Keratinocyte (primary cell): ENCODE data around the gene USP31. TPM values are rescaled to one million over a fixed set of nuclear protein-coding genes. Genes with fewer than 3 reads are reported as not detected.

Source experiments
- DNase-seq: peaks from one replicate; pipeline ENCODE4 v3.0.0-alpha.2; 2011; ENCODE audit warnings: low read depth, missing footprints, low spot score
- FAIRE-seq: peaks from 2 replicates; lab custom pipeline; 2011; peaks lifted over from hg19 to GRCh38; lab: Jason Lieb, UNC
- H2AFZ ChIP-seq: 2 replicates; pipeline ENCODE4 v1.6.0; 2012; ENCODE audit warnings: low read length, control low read depth, inconsistent platforms; ENCODE audit not compliant: control insufficient read depth
- H3K27ac ChIP-seq: 2 replicates; pipeline ENCODE4 v1.5.1; 2011; ENCODE audit warnings: low read length; ENCODE audit not compliant: control insufficient read depth, insufficient read depth
- H3K27me3 ChIP-seq: 3 replicates; pipeline ENCODE4 v1.6.0; 2011; ENCODE audit warnings: low read length; ENCODE audit not compliant: control insufficient read depth, insufficient read depth; ENCODE audit errors: extremely low read depth
- H3K36me3 ChIP-seq, 2 experiments: 2 replicates in 1 of 2; 3 replicates in 1 of 2; pipeline ENCODE4 v1.5.1; 2011; ENCODE audit warnings: low read length in 2 of 2, mild to moderate bottlenecking in 1 of 2; ENCODE audit not compliant: control insufficient read depth in 2 of 2, insufficient read depth in 2 of 2; ENCODE audit errors: extremely low read depth in 1 of 2
- H3K4me1 ChIP-seq: 3 replicates; pipeline ENCODE4 v1.5.1; 2011; ENCODE audit warnings: low read length; ENCODE audit not compliant: control insufficient read depth, insufficient read depth; ENCODE audit errors: extremely low read depth
- H3K4me2 ChIP-seq: 3 replicates; pipeline ENCODE4 v1.6.0; 2011; ENCODE audit warnings: low read depth, low read length; ENCODE audit not compliant: control insufficient read depth, insufficient read depth; ENCODE audit errors: extremely low read depth
- H3K4me3 ChIP-seq, 3 experiments: fragments of 200-600 bp in 1 of 3; sonication (generic) in 1 of 3; 2 replicates in 2 of 3; 3 replicates in 1 of 3; pipeline ENCODE4 v1.5.1; 2011 to 2016; ENCODE audit warnings: low read length in 3 of 3, mild to moderate bottlenecking in 3 of 3, control low read depth in 2 of 3, inconsistent platforms in 1 of 3, low read depth in 1 of 3, mixed read lengths in 1 of 3, mixed run types in 1 of 3, moderate library complexity in 1 of 3; ENCODE audit not compliant: control insufficient read depth in 2 of 3, insufficient read depth in 2 of 3; ENCODE audit errors: extremely low read depth in 1 of 3
- H3K79me2 ChIP-seq: 2 replicates; pipeline ENCODE4 v1.6.0; 2012; ENCODE audit warnings: low read length; ENCODE audit not compliant: control insufficient read depth, insufficient read depth
- H3K9ac ChIP-seq: 3 replicates; pipeline ENCODE4 v1.6.0; 2011; ENCODE audit warnings: low read length; ENCODE audit not compliant: control insufficient read depth, insufficient read depth; ENCODE audit errors: extremely low read depth
- H3K9me1 ChIP-seq: 3 replicates; pipeline ENCODE4 v1.6.0; 2011; ENCODE audit warnings: low read length; ENCODE audit not compliant: control insufficient read depth, insufficient read depth; ENCODE audit errors: extremely low read depth
- H3K9me3 ChIP-seq: 2 replicates; pipeline ENCODE4 v1.5.1; 2012; ENCODE audit warnings: low read depth, low read length; ENCODE audit not compliant: control insufficient read depth
- H4K20me1 ChIP-seq: 3 replicates; pipeline ENCODE4 v1.6.0; 2011; ENCODE audit warnings: low read length; ENCODE audit not compliant: control insufficient read depth, insufficient read depth; ENCODE audit errors: extremely low read depth
- EZH2 ChIP-seq: IDR thresholded peaks from one replicate; pipeline ENCODE4 v1.6.1; 2012; ENCODE audit warnings: inconsistent platforms, mild to moderate bottlenecking, low read length, moderate library complexity
- dilution Hi-C: fragments of 300-500 bp; cut with MboI; formaldehyde crosslinking; loops from one replicate; pipeline ENCODE4 v1.7.0; 2020; ENCODE audit warnings: low sequenced_read_pairs; ENCODE audit not compliant: extremely low pct_ligation_motif_present
- polyA plus RNA-seq, 5 experiments: library from polyadenylated mRNA; depleted of rRNA in 3 of 5; stranded (reverse) in 3 of 5; stranded (forward) in 1 of 5; unstranded in 1 of 5; fragments of >200 nt; gene quantifications; 1 replicate in 1 of 5; 2 replicates in 3 of 5; 3 replicates in 1 of 5; pipeline versions ENCODE4 v1.2.1 to v1.2.3, GENCODE V29; 2011 to 2012; ENCODE audit warnings: missing spikeins in 2 of 5, low read depth in 1 of 5, low replicate concordance in 1 of 5
- TF ChIP-seq, protein P1 (sequence below), 3 experiments: IDR thresholded peaks in 1 of 3; conservative IDR thresholded peaks in 1 of 3; optimal IDR thresholded peaks in 1 of 3; 2 replicates in 2 of 3; 3 replicates in 1 of 3; pipeline versions ENCODE3 to v1.5.1; 2011; ENCODE audit warnings: low read length in 3 of 3, mild to moderate bottlenecking in 3 of 3, moderate library complexity in 2 of 3, control low read depth in 1 of 3, inconsistent platforms in 1 of 3; ENCODE audit not compliant: insufficient read depth in 2 of 3; ENCODE audit errors: extremely low read depth in 1 of 3

USP31 gene
- polyA plus RNA-seq, 1 donor (not counting 4 experiments of a cell fraction or from before 2014, with no cell fraction given) = 16.3 TPM

DNA sequence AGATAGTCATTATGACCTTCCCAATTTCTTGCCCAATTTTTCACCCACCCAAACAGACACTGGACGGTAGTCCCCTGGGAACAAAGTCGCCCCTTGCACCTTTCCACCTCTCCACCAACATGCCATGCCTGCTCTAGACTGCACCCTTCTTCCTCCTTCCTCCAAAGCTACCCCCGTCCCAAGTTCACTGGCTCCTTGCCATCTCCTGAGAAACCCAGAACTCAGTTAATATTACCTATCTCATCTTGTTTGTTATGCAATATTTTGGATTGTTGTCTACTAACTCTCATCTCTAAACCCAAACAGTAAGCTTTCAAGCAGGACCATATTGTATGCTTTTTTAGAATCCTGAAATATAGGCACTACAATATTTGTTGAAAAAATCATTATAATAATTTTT lies 63.3 kb downstream of the USP31 start:
- dilution Hi-C loops = no loop called here
- Histone ChIP-seq H3K9ac (no peak overlapping the region), H3K36me3 (peaks cover 19 to 32% of the 10 kb centered on the region in 2 experiments), H4K20me1 (peaks cover 7% of the 10 kb centered on the region), H3K4me1 (peaks cover 16% of the 10 kb centered on the region), H3K4me2 (no peak overlapping the region), H3K27ac (no peak overlapping the region), H3K27me3 (no peaks in the 10 kb centered on the region), H3K4me3 (no peak overlapping the region), H3K79me2 (peaks cover 11% of the 10 kb centered on the region), H3K9me3 (no peaks in the 10 kb centered on the region), H3K9me1 (no peaks in the 10 kb centered on the region), H2AFZ (no peak overlapping the region)
- DNase-seq (no peak), FAIRE-seq (no peak)
- TF ChIP-seq, protein P1, sequence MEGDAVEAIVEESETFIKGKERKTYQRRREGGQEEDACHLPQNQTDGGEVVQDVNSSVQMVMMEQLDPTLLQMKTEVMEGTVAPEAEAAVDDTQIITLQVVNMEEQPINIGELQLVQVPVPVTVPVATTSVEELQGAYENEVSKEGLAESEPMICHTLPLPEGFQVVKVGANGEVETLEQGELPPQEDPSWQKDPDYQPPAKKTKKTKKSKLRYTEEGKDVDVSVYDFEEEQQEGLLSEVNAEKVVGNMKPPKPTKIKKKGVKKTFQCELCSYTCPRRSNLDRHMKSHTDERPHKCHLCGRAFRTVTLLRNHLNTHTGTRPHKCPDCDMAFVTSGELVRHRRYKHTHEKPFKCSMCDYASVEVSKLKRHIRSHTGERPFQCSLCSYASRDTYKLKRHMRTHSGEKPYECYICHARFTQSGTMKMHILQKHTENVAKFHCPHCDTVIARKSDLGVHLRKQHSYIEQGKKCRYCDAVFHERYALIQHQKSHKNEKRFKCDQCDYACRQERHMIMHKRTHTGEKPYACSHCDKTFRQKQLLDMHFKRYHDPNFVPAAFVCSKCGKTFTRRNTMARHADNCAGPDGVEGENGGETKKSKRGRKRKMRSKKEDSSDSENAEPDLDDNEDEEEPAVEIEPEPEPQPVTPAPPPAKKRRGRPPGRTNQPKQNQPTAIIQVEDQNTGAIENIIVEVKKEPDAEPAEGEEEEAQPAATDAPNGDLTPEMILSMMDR (optimal IDR thresholded peaks at IDR 0.05 in 1 of 3, IDR thresholded peaks at IDR 0.05 in 1 of 3, conservative IDR thresholded peaks at IDR 0.05 in 1 of 3; ENCODE audit: extremely low read depth in 1 of 3, insufficient read depth in 2 of 3, low read length in 3 of 3) = no peak
- TF ChIP-seq EZH2 = no peak

DNA sequence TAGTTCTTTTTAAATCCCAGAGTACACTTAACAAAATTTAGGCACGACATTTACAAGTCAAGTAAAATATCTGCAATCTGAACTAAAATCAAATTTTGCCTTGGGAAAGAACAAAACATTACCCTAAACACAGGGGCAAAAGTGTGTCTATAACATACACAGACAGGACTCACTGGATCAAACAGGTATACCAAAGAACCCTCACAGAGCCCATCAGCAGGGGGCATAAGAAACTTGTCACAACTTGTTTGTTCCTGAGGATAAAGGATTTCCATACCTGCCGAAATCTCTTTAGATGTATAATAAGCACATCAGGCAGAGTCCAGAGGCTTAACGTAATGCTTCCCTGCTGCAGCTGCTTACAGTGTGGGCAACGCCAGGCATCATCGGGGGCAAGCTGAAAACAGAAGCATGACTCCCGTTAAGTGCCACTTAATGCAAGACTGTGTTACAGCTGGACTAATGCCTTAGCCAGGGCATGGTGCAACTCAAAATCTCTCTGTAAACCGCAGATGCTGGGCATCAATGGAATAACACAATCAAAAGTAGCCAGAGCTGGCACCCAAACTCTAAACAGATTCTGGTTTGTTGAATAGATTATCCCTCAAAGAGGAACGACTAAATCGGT lies 67.0 kb downstream of the USP31 start:
- Histone ChIP-seq H3K4me3 (no peak overlapping the region), H3K4me1 (peaks cover 32% of the 10 kb centered on the region), H3K4me2 (no peak overlapping the region), H3K9ac (no peak overlapping the region), H3K79me2 (peaks cover 23% of the 10 kb centered on the region), H3K27ac (peak overlapping the region; percentile 37), H2AFZ (no peak overlapping the region), H4K20me1 (peaks cover 9% of the 10 kb centered on the region), H3K9me1 (no peaks in the 10 kb centered on the region), H3K9me3 (no peaks in the 10 kb centered on the region), H3K27me3 (no peaks in the 10 kb centered on the region), H3K36me3 (peaks cover 18 to 43% of the 10 kb centered on the region in 2 experiments)
- DNase-seq = no peak
- TF ChIP-seq, protein P1 (optimal IDR thresholded peaks at IDR 0.05 in 1 of 3, IDR thresholded peaks at IDR 0.05 in 1 of 3, conservative IDR thresholded peaks at IDR 0.05 in 1 of 3; ENCODE audit: extremely low read depth in 1 of 3, insufficient read depth in 2 of 3, low read length in 3 of 3) = no peak
- dilution Hi-C loops = no loop called here
- FAIRE-seq = no peak
